IMR-90 (cell line): ENCODE data around the gene FBXW8. TPM values are rescaled to one million over a fixed set of nuclear protein-coding genes. Genes with fewer than 3 reads are reported as not detected.

Experiments used
- ATAC-seq: fragments of 200-7000 bp; cut with Tn5 transposase; 2 replicates; pipeline ENCODE4 v1.9.1; 2020; ENCODE audit warnings: low read depth, mild to moderate bottlenecking, moderate library complexity
- BruUV-seq: library from RNA; stranded (reverse); fragments of 400-500 nt; replicated peaks from 2 replicates; lab custom pipeline; 2021; lab: Mats Ljungman, UMichigan
- CTCF ChIA-PET: fragments of 300-600 bp; formaldehyde crosslinking; extraction: SDS; loops from one replicate; lab custom pipeline; 2021; ENCODE audit warnings: antibody characterized with exemption; lab: Yijun Ruan, JAX
- POLR2A ChIA-PET: fragments of 300-600 bp; sonication (Branson Sonifier 250); formaldehyde crosslinking; loops from one replicate; lab custom pipeline; 2022; ENCODE audit warnings: antibody characterized with exemption; ENCODE audit not compliant: unreplicated experiment; lab: Charles Lee
- DNase-seq: peaks from one replicate; pipeline ENCODE4 v3.0.0; 2013
- H2AFZ ChIP-seq: replicated peaks from 2 replicates; pipeline ENCODE3; 2013; ENCODE audit warnings: low read length, mild to moderate bottlenecking; ENCODE audit not compliant: poor library complexity
- H2AK5ac ChIP-seq: 2 replicates; pipeline ENCODE4 v1.6.1; 2013; ENCODE audit warnings: low read depth, low read length, inconsistent platforms
- H2AK9ac ChIP-seq: replicated peaks from 2 replicates; pipeline ENCODE3; 2013; ENCODE audit warnings: mild to moderate bottlenecking, low read depth, low read length, moderate library complexity; ENCODE audit not compliant: poor library complexity
- H2BK120ac ChIP-seq: 2 replicates; pipeline ENCODE4 v1.6.1; 2013; ENCODE audit warnings: low read depth, low read length, inconsistent platforms
- H2BK15ac ChIP-seq: 3 replicates; pipeline ENCODE4 v1.6.1; 2013; ENCODE audit warnings: low read depth, low read length, inconsistent platforms
- H2BK20ac ChIP-seq: 2 replicates; pipeline ENCODE4 v1.6.1; 2013; ENCODE audit warnings: low read depth, mild to moderate bottlenecking, inconsistent platforms, low read length, moderate library complexity
- H2BK5ac ChIP-seq: 2 replicates; pipeline ENCODE4 v1.6.1; 2013; ENCODE audit warnings: mild to moderate bottlenecking, low read depth, low read length, inconsistent platforms; ENCODE audit not compliant: poor library complexity, severe bottlenecking
- H3K14ac ChIP-seq: replicated peaks from 2 replicates; pipeline ENCODE4 v1.6.1; 2013; ENCODE audit warnings: low read depth, low read length, inconsistent platforms
- H3K18ac ChIP-seq: 2 replicates; pipeline ENCODE4 v1.6.1; 2013; ENCODE audit warnings: low read depth, low read length, control low read depth
- H3K23ac ChIP-seq: 2 replicates; pipeline ENCODE4 v1.6.1; 2013; ENCODE audit warnings: low read depth, low read length, inconsistent platforms
- H3K27ac ChIP-seq: 2 replicates; pipeline ENCODE4 v1.5.1; 2013; ENCODE audit warnings: mild to moderate bottlenecking, control low read depth, low read length; ENCODE audit not compliant: insufficient read depth
- H3K27me3 ChIP-seq: 2 replicates; pipeline ENCODE4 v1.6.1; 2013; ENCODE audit warnings: low read length; ENCODE audit not compliant: control insufficient read depth, insufficient read depth
- H3K36me3 ChIP-seq: 2 replicates; pipeline ENCODE4 v1.6.1; 2013; ENCODE audit warnings: low read length, mixed read lengths; ENCODE audit not compliant: control insufficient read depth, insufficient read depth
- H3K4ac ChIP-seq: 2 replicates; pipeline ENCODE4 v1.6.1; 2013; ENCODE audit warnings: low read depth, low read length, inconsistent platforms
- H3K4me1 ChIP-seq: 2 replicates; pipeline ENCODE4 v1.6.1; 2013; ENCODE audit warnings: low read length, mixed read lengths; ENCODE audit not compliant: control insufficient read depth, insufficient read depth
- H3K4me2 ChIP-seq: 2 replicates; pipeline ENCODE4 v1.6.1; 2013; ENCODE audit warnings: low read depth, mild to moderate bottlenecking, control low read depth, low read length, moderate library complexity
- H3K4me3 ChIP-seq: 2 replicates; pipeline ENCODE4 v1.5.1; 2013; ENCODE audit warnings: low read depth, mild to moderate bottlenecking, control low read depth, low read length, moderate library complexity; ENCODE audit not compliant: insufficient read depth
- H3K56ac ChIP-seq: 2 replicates; pipeline ENCODE4 v1.6.1; 2013; ENCODE audit warnings: low read length, inconsistent platforms; ENCODE audit not compliant: insufficient read depth; ENCODE audit errors: extremely low read depth
- H3K79me1 ChIP-seq, 2 experiments: 2 replicates each; pipeline ENCODE4 v1.6.1; 2013; ENCODE audit warnings: low read length in 2 of 2, inconsistent platforms in 1 of 2, low read depth in 1 of 2
- H3K9ac ChIP-seq: 2 replicates; pipeline ENCODE4 v1.6.1; 2013; ENCODE audit warnings: low read depth, low read length, control low read depth
- H3K9me1 ChIP-seq: 2 replicates; pipeline ENCODE4 v1.6.1; 2013; ENCODE audit warnings: low read length, inconsistent platforms; ENCODE audit not compliant: insufficient read depth
- H3K9me3 ChIP-seq: 2 replicates; pipeline ENCODE4 v1.6.1; 2013; ENCODE audit warnings: low read length; ENCODE audit not compliant: control insufficient read depth, insufficient read depth
- H4K20me1 ChIP-seq: 2 replicates; pipeline ENCODE4 v1.6.1; 2013; ENCODE audit warnings: low read length, inconsistent platforms; ENCODE audit not compliant: insufficient read depth
- H4K5ac ChIP-seq: 2 replicates; pipeline ENCODE4 v1.6.1; 2013; ENCODE audit warnings: mild to moderate bottlenecking, low read depth, low read length, control low read depth
- H4K8ac ChIP-seq, 2 experiments: 2 replicates each; pipeline ENCODE4 v1.6.1; 2013; ENCODE audit warnings: low read depth in 2 of 2, low read length in 2 of 2, control low read depth in 1 of 2, inconsistent platforms in 1 of 2
- H4K91ac ChIP-seq: 2 replicates; pipeline ENCODE4 v1.6.1; 2013; ENCODE audit warnings: low read depth, low read length, inconsistent platforms; ENCODE audit not compliant: insufficient read depth
- BHLHE40 ChIP-seq: fragments of 150-350 bp; IDR thresholded peaks from 2 replicates; pipeline ENCODE4 v1.6.1; 2016; ENCODE audit warnings: mild to moderate bottlenecking, low read depth, low read length
- MAZ ChIP-seq: IDR thresholded peaks from 2 replicates; pipeline ENCODE4 v1.6.1; 2012; ENCODE audit warnings: low read depth, mild to moderate bottlenecking, low read length, improper control_type of control experiment, moderate library complexity, borderline replicate concordance
- POLR2A ChIP-seq: IDR thresholded peaks from 2 replicates; pipeline ENCODE4 v1.6.1; 2012; ENCODE audit warnings: mild to moderate bottlenecking, low read depth, low read length
- RFX5 ChIP-seq: IDR thresholded peaks from 2 replicates; pipeline ENCODE4 v1.8.0; 2012; ENCODE audit warnings: low read depth, mild to moderate bottlenecking, low read length, moderate library complexity
- WGBS, 2 experiments: methylation state at CpG; one replicate each; pipeline versions ENCODE4 v1.1.5 to v1.1.7; 2013; ENCODE audit warnings: missing lambda C conversion rate in 2 of 2; ENCODE audit not compliant: insufficient read length in 1 of 2; ENCODE audit errors: extremely low coverage in 2 of 2; 5-methylcytosine and 5-hydroxymethylcytosine counted together
- dilution Hi-C: fragments of 300-500 bp; cut with HindIII; formaldehyde crosslinking; loops from one replicate; pipeline ENCODE4 v1.14.3; 2018; ENCODE audit warnings: low sequenced_read_pairs; ENCODE audit not compliant: unreplicated experiment
- in situ Hi-C: fragments of 300-500 bp; cut with MboI; formaldehyde crosslinking; loops from 3 replicates; pipeline ENCODE4 v1.14.3; 2019; ENCODE audit warnings: low sequenced_read_pairs, inconsistent platforms, mixed read lengths
- intact Hi-C: fragments of 100-400 bp; cut with micrococcal nuclease; formaldehyde crosslinking; loops from 2 replicates; pipeline ENCODE4 v1.10.0; 2022
- polyA plus RNA-seq, 3 experiments: library from polyadenylated mRNA; depleted of rRNA; stranded (reverse); fragments of >200 nt; gene quantifications; 2 replicates each; pipeline ENCODE4 v1.2.3, GENCODE V29; 2012; ENCODE audit warnings: low replicate concordance in 1 of 3
- total RNA-seq: library from RNA; depleted of rRNA; stranded (reverse); fragments of >200 nt; gene quantifications from 2 replicates; pipeline ENCODE4 v1.2.3, GENCODE V29; 2012

Gene FBXW8
- total and polyA plus RNA-seq, 2 of the 4 experiments (the other 2 are of a cell fraction): 20.3 to 25.8 TPM

GRCh38 chr12:116884871-116885270 lies 25.9 kb upstream of the FBXW8 start:
- no TSS peak for BruUV-seq
- H3K27me3 ChIP-seq: peaks cover 57% of the 10 kb centered on the region
- H3K23ac ChIP-seq: no peak overlapping the region
- H3K4me3 ChIP-seq: no peak overlapping the region
- intact Hi-C loops (no loop called here), dilution Hi-C loops (no loop called here), in situ Hi-C loops (no loop called here)
- no peaks in the 10 kb centered on the region for H3K36me3 ChIP-seq
- no peak overlapping the region for H3K9ac ChIP-seq
- H3K27ac ChIP-seq: no peak overlapping the region
- no peak overlapping the region for H4K5ac ChIP-seq
- H3K4me2 ChIP-seq: no peak overlapping the region
- no peak overlapping the region for H2BK20ac ChIP-seq
- H3K79me1 ChIP-seq: no peaks in the 10 kb centered on the region
- ATAC-seq (no peak), DNase-seq (no peak)
- no peak overlapping the region for H3K14ac ChIP-seq
- no peak overlapping the region for H2AK5ac ChIP-seq
- no peak overlapping the region for H3K4ac ChIP-seq
- H4K8ac ChIP-seq: no peak overlapping the region
- H2BK120ac ChIP-seq: no peak overlapping the region
- H4K91ac ChIP-seq: no peak overlapping the region
- ChIA-PET POLR2A (no interaction called here), CTCF (no interaction called here)
- peaks cover 7% of the 10 kb centered on the region; the same call in 1 of the 2 replicates for H4K20me1 ChIP-seq
- no peak overlapping the region for H2AFZ ChIP-seq
- H2BK15ac ChIP-seq: no peak overlapping the region
- no CpG with 5 or more reads among the region's 3 CpGs for WGBS, 2 experiments
- no peaks in the 10 kb centered on the region for H3K4me1 ChIP-seq
- H3K18ac ChIP-seq: no peak overlapping the region
- no peaks in the 10 kb centered on the region for H3K9me1 ChIP-seq
- H3K9me3 ChIP-seq: no peaks in the 10 kb centered on the region
- no peak overlapping the region for H3K56ac ChIP-seq
- no peak overlapping the region for H2BK5ac ChIP-seq
- no peak for TF ChIP-seq MAZ
- no peak for TF ChIP-seq RFX5
- no peak for TF ChIP-seq BHLHE40
- TF ChIP-seq POLR2A: no peak
- H2AK9ac ChIP-seq: no peak overlapping the region
